T follicular helper cell (primary cell): ENCODE data around the gene SH2D3C.
A peak's percentile ranks its signal among the peaks of the same experiment; 100 is the strongest.

Experiments
- DNase-seq: peaks from one replicate; pipeline ENCODE4 v3.0.0-alpha.2; 2020; ENCODE audit warnings: low read depth

Gene SH2D3C

DNA sequence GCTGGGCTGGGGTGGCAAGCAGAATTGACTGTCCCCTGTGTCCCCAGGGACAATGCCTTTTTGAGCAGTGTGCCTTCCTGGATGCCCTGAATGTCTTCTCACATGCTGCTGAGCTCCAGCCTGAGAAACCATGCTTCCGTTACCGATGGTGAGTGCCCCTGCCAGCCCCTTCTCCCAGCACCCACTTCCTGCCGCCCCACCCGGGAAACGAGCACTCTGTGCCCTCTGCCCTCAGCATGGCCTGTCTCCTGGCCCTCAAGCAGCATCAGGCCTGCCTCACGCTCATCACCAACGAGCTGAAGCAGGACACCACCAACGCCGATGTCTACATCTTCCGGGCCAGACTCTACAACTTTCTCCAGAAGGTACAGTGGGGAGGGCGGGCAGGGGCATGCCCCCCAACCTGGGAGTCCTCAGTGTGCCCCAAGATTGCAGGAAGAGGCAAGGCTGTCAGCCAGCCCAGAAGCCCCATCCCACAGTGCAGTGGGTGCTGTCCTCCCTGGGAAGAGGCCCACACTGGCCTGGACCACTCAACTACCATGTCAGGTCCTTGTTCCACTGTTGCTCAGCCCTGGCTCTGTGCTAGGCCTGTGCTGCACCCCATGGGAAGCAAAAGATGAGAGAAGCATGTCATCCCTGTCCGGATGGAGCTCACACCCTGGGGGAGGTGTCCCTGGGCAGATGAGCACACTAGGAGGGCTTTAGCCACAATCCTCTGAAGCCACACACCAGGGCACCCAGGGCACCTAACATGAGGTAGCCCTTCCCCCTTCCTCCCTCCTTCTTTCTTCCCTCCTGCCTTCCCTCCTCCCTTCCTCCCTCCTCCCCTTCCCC lies 58.2 kb downstream of the SH2D3C start:
- no peak for DNase-seq

DNA sequence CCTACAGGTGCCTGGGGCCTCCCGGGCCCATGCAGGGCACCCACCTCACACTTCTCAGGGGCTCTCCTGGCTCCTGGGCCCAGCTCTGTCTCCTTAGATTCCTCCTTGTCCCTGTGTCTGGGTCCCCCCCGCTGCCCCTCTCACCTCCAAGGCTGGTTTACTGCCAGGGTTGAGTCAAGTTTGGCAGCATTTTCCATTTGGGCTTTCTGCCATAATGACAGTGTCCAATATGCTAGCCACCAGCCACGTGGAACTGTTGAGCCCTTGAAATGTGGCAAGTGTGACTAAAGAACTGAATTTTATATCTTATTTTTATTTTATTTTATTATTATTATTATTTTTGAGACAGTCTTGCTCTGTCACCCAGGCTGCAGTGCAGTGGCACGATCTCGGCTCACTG lies 60.7 kb downstream of the SH2D3C start:
- no peak for DNase-seq

DNA sequence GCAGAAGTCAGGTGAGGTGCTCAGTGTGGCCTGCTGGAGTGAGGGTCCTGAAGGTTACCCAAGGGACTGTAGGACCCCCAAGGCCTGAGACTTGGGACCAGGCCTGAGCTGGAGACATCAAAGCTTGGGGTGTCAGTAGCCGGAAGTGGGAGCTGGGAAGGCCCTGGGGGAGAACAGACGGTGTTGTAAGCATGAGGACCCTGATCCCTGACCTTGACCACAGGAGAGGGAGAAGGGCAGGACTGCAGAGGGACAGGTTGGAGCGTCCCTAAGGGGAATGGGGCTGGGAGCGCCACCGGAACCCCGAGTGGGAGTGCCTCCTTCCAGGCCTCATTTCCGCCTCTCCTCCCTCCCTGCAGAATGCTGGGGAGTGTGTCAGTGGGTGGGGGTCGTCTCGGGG lies 62.1 kb downstream of the SH2D3C start:
- DNase-seq = no peak

DNA sequence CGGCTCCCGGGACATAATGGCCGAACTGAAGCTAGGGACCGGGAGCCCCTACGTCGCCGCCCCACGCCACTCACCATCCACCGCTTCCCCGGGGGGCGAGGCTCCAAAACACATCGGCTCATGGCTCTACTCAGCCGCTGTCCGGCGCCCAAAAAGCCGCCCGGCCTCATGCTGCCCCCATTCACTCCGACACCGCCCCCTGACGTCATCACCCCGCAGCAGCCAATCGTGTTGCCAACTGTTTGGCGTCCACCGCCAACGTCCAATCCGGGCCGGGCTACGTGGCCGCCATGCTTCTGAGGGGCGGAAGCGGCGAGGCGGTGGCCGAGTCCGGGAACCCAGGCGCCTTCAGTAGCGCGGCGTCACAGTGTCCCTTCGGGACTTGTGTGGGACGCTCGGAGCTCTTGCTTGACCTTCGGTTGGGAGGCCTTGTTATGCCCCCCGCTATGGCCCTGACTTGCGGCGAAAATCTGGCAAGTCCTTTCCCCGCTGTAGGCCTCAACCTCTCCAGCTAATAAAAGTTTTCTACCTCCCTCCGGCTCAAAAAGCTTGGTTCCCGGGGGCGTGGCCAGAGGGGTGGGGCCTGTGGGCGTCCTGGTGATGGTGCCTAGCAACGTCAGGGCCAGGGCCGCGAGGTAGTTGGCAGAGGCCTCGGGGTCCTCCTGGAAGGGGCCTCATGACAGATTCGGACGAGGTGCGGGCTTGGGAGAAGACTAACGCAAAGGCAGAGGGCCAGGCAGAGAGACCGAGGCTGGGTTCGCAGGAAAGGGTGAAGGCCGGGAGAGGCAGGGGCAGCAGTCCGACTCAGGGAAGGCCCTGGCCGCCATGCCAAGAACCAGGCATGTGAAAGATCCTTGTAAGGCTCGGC lies 62.8 kb downstream of the SH2D3C start, which contains the start of the genes PTRH1 and TTC16:
PTRH1 (minus strand) TSS at position 194 of the 868 bp plus-strand sequence; CDS start at position 170, 24 bp downstream.
TTC16 (plus strand) TSS at position 610 of the 868 bp plus-strand sequence; CDS start at position 677, 67 bp downstream.
- DNase-seq = peak; percentile 96

- no peak for DNase-seq
Observed at GRCh38 chr9:127714951-127715469, 63.5 kb downstream of the SH2D3C start.

DNA sequence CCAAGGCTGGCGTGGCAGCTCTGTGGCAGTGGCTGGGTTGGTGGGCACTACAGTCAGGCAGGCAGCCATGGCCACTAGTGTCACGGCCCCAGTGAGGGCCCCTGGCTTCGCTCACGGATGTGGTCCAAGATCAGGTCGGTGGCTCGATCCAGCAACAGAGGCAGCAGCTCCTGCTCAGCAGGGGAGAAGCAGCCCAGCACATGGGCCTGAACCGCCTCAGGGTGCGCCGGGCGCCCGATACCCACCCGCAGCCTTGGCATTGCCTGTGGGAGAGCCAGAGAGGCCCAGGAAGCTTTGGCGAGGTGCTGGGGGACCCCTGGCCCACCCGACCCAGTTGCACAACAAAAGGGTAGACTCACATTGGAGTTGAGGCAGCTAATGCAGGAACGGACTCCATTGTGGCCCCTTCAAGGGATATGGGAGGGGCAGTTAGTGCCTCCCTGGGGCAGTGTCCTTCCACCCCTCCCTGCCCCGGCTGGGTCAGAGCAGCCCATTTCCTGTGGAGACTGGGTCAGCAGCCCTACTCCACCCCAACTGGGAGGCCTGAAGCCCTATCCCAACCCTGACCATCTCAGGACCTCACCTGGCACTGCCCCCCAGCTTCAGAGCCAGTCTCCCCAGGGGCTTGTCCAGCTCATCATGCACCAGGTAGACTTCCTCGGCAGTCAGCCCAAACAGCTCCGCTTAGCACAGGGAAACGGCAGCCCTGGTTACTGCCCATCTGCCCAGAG lies 64.3 kb downstream of the SH2D3C start:
- DNase-seq = no peak

DNA sequence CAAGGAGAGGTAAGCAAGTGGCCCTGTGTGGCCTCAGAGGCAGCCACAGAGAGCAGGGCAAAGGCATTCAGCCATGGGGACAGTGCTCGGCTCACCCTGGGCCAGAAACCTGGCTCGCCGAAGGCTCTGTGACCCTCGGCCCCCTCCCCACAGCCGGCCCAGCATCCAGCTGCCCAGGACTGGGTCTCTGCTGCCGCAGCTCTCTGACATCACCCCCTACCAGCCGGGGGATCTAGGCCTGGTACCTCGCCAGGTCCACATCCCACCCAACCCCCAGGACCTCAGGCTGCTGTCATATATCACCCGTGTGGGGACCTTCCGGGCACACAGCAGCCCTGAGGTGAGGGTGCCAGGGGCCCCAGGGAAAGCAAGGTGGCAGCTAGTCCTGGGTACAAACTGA lies 65.6 kb downstream of the SH2D3C start:
- DNase-seq = no peak

GRCh38 chr9:127712371-127712770 lies 66.1 kb downstream of the SH2D3C start:
- no peak for DNase-seq

DNA sequence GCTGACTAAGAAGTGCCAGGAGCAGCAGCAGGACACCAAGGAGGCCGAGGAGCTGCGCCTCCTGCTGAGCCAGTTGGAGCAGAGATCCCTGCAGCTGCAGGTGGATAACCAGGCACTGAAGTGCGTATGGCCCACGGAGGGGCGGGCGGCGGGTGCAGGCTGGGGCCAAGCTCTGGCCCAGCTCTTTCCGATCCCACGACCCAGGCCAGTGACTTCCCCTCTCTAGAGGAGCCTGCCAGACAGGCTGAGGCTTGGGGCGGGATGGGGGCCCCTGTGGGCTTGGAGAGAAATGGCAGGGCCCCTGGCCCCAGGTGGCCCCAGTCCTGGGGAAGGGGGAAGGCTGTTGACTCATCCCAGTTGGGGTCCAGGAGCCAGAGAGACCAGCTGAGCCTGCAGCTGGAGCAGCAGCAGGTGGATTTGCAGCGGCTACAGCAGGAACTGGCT lies 66.6 kb downstream of the SH2D3C start:
- DNase-seq = no peak

DNA sequence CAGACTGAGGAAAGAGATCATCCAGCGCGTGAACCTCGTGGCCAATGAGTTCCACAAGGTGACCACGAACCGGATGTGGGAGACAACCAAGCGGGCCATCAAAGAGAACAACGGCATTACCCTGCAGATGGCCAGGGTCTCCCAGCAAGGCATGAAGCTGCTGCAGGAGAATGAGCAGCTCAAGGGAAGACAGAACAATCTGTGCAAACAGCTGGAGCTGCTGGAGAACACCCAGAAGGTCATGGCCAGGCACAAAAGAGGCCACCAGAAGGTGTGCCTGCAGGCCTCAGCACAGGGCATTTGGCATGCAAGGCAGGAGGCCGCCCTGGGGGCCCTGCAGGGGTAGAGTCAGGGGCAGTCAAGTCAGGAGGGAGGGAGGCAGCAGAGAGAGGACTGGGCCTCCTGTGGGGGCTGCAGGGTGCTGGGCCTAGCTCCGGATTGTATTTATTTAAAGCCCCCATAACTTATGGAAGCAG lies 67.2 kb downstream of the SH2D3C start:
- no peak for DNase-seq

DNA sequence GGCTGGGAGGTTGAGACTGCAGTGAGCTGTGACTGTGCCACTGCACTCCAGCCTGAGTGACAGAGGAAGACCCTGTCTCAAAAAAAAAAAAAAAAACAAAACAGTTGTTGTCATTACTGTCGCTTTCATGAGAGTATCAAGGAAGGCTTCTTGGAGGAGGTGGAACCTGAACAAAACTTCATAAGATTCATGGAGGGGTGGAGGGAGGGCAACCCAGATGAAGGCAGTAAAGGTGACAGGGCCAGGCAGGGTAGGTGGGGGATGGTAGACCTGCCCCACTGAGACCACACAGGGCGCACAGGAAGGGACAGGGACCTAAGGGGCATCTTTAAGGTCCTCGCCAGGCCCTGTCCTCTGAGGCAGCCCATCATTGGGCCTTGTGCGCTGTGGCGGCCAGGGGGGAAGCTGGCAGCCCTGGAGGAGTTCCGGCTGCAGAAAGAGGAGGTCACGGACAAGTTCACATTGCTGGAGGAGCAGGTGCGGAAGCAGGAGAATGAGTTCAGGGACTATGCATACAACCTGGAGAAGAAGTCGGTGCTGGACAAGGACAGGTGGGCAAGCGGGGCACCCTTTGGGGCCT lies 68.2 kb downstream of the SH2D3C start:
- no peak for DNase-seq

DNA sequence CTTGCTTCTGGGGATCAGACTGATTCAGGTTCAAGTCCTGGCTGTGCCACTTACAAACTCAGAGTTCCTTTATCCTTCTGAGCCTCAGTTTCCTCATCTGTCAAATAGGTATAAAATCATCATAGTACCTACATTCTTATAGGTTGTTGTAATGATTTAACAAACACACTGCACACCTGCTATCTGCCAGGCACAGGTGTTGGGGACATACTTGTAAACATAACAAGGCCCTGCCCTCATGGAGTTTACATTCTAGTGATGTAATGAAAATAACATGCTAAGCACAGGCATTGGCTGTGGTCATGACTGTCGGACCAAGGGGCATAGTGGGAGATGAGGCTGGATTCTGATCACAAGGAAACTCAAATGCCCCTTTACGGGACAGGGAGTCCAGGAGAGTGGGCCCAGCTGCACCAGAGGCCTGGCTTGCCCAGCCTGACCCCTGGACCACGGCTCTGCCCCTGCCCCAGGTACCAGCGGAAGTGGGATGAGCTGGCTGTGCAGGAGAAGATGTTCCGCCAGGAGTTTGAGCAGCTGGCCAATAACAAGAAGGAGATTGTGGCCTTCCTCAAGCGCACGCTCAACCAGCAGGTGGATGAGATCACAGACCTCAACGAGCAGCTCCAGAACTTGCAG lies 69.4 kb downstream of the SH2D3C start:
- no peak for DNase-seq

DNA sequence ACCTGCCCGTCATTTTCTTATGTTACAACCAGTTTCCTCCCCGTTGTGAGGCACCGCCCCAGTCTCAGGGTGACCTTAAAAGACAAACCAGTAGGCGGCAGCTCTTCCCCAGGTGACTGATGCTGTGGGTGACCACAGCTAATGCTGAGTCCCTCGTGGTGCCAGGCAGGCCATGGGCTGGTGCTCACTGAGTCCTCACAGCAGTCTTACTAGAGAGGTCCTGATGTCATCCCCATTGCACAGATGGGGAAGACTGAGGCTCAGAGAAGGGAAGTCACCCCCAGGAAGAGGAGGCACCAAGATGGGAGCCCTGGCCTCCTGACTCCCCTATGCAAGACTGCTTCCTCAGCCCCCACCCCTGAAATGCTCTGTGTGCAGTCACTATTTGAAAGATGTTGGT lies 70.7 kb downstream of the SH2D3C start:
- DNase-seq = peak; percentile 20

DNA sequence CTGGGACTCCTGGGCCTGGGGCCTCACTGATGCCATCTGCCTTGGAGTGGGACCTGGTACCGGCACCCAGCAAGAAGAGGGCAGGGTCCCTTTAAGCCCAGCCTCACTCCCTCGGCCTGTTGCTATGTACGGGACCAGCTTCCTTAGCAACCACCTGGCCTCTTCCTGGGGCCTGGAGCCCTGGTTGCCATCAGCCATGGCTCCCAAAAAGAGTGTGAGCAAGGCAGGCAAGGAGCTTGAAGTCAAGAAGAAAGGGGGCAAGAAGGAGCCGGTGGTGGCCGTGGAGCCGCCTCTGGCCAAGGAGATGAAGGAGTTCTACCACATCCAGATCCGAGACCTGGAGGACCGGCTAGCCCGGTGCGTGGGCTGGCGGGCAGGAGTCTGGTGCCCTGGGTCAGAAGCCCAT lies 71.6 kb downstream of the SH2D3C start, which contains the start of gene CFAP157:
CFAP157 (plus strand) TSS at position 153 of the 406 bp plus-strand sequence; CDS start at position 197, 44 bp downstream.
- DNase-seq = no peak

DNA sequence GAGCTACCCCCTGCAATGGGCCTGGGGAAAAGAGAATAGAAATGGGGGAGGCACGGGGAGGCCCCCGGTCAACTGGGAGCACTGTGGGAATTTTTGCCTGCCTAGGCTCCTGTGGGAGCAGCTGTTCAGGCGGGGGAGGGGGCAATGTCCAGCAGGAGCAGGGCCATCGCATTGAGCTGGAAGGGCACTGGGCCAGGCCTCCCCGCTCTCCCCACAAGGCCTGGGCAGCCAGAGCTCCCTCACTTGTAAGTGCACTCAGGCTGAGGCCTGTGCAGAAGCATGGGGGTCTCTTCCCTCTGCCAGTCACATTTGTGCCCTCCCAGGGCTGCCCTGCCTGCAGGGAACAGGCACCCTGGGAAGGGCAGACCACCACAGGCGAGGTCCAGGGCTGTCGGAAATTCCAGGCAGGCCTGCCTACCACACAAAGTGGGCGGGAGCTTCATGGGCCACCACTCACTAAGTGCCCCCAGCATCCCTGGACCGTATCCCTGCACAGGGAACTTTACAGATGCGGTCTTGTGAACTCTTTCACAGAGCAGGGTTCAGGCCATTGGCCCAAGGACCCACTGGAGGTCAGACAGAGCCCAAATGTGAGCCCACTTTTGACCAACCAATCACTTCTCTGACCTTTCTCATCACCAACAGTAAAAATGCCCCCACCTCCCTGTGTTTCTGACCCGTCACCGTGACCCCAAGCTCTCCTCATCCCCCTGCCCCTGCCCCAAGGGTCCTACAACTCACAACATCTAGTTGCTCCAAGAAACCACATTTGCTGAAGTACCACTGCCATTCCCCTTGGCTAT lies 72.7 kb downstream of the SH2D3C start:
- no peak for DNase-seq

DNA sequence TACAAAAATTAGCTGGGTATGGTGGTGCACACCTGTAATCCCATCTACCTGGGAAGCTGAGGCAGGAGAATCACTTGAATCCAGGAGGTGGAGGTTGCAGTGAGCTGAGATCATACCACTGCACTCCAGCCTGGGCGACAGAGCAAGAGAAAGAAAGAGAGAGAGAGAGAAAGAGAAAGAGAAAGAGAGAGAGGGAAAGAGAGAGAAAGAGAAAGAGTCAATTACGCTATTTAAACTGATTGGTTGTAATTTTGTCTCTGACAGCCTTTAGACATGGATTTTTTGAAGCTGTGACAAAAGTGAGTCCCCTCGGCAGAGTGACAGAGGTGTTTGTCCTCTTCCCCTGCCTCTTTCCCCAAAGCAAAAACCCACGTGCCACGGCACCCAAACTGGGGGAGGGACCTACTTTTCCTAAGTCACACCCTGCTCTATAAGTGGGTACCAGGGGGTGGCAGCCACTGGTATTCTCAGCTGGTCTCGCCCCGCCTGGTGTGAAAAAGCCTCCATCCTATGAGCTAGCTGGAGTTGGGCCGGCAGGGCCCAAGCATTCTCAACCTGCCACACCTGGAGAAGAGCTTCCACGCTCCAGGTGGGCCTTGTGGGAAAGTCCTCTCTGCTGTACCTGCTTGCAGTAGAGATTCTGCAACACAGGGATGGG lies 75.0 kb downstream of the SH2D3C start:
- no peak for DNase-seq

DNA sequence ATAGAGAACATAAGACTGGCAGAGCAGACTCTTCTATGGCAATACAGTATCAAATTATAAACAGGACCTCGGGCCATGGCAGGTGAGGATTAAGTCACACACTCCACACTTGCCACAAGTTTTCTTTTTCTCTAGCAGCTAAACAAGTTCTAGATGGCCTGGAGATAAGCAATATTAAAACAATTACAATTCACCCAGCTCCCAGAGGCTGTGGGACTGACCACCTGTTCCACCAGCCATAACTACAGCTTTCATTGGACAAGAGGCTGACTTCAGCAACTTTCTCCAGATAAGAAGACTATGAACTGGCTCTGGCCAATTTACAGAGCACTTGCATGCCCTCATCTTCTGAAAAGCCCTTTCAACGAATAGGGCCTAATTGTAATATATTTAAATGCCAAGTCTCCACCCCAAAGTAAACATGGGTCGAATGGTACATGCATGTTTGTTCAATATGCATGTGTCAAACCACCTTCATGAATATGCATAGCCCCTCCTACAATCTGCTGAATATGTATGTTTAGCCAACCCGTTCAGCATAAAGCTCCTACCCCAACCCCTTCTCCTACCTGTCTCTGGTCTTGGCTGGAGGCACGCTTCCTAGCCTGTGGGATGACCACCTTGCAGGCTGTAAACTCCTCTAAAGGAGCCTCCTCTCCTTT lies 77.7 kb downstream of the SH2D3C start:
- no peak for DNase-seq

DNA sequence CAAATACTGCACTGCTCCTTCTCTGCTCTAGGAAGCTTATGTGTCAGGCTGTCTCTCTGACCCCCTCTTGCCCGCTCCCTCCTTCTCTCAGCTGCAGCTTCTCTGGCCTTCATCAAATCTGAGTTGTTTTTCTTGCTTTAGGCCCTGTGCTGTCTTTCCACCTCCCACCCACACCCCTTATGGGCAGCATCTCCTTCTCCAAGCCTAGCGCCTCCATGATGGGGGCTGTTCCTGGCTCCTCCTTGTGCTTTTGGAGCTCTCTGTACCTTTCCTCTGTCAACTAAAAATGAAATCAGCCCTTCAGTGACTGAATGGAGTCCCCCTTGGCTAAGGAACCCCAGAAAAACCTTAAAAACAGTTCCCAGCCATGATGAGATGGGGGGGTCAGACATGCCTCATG lies 78.3 kb downstream of the SH2D3C start:
- DNase-seq = no peak
